Breast epithelium (tissue), 3 donors: ENCODE results near the gene CHSY3.

Source experiments
- CTCF ChIP-seq, 3 donors: fragments of 450-650 bp; IDR thresholded peaks; one replicate each; pipeline ENCODE4 v1.5.1; 2016 to 2017; ENCODE audit warnings: antibody characterized with exemption in 3 of 3, mild to moderate bottlenecking in 3 of 3, moderate library complexity in 3 of 3
- POLR2A ChIP-seq: fragments of 450-650 bp; IDR thresholded peaks from one replicate; pipeline ENCODE4 v1.6.1; 2016; ENCODE audit warnings: antibody characterized with exemption, mild to moderate bottlenecking, moderate library complexity
- POLR2AphosphoS5 ChIP-seq, 3 donors: sonication (generic); formaldehyde crosslinking; IDR thresholded peaks; one replicate each; pipeline ENCODE4 v1.6.1; 2017; ENCODE audit warnings: antibody characterized with exemption in 3 of 3

DNA sequence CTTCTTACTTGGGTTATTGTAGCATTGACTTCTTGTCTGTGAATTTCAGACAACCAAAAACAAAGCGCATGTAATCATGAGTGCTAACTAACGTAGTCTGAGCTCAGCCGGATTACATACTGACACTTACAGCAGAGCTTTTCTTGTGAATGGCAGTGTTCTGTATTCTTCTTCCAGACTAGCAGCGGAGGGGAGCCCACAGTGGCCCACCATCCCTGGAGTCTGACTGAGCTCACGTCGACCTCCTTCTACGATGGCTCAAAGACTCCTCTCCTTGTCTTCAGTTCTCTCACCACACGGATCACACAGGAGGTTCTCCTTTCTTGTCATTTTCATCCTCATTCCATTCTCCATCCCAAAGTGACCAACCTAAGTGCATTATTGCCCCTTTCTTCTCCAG, 211.4 kb downstream of the CHSY3 start:
- TF ChIP-seq CTCF (IDR thresholded peaks at IDR 0.05), result no peak
- no peak for TF ChIP-seq POLR2AphosphoS5 (IDR thresholded peaks at IDR 0.05)
- TF ChIP-seq POLR2A, result no peak
